GM13976 (cell line): ENCODE measurements around the gene SLC35C1.

Experiments used
- DNase-seq: peaks from one replicate; pipeline ENCODE4 v3.0.0; 2012; ENCODE audit warnings: low spot score
- CTCF ChIP-seq: IDR thresholded peaks from 2 replicates; pipeline ENCODE4 v1.5.1; 2012; ENCODE audit warnings: borderline replicate concordance, mild to moderate bottlenecking; ENCODE audit not compliant: insufficient read depth; ENCODE audit errors: extremely low read depth, missing control alignments, control extremely low read depth
- in situ Hi-C: fragments of 300-500 bp; cut with MboI; formaldehyde crosslinking; loops from one replicate; pipeline ENCODE4 v1.12.0; 2022; ENCODE audit warnings: low sequenced_read_pairs, mixed read lengths, inconsistent platforms; ENCODE audit not compliant: unreplicated experiment

SLC35C1 gene

GRCh38 chr11:45765836-45766235 is 39.1 kb upstream of the SLC35C1 start:
- DNase-seq: no peak
- no peak for TF ChIP-seq CTCF
- in situ Hi-C loops: loop anchor here (25.0 kb wide), 1 partner anchor 404 kb away; no protein-coding TSS in a partner anchor

GRCh38 chr11:45766469-45766868 is 38.5 kb upstream of the SLC35C1 start:
- no peak for TF ChIP-seq CTCF

GRCh38 chr11:45768486-45768885 is 36.5 kb upstream of the SLC35C1 start:
- DNase-seq: no peak
- no peak for TF ChIP-seq CTCF

More at GRCh38 chr11:45766469-45766868, 38.5 kb upstream of the SLC35C1 start:
- DNase-seq: no peak
- in situ Hi-C loops: loop anchor here (25.0 kb wide), 1 partner anchor 404 kb away; no protein-coding TSS in a partner anchor

GRCh38 chr11:45769960-45770359 is 35.0 kb upstream of the SLC35C1 start:
- TF ChIP-seq CTCF: no peak
- DNase-seq: no peak
- in situ Hi-C loops: loop anchor here (25.0 kb wide), 1 partner anchor 408 kb away; no protein-coding TSS in a partner anchor

More at GRCh38 chr11:45768486-45768885, 36.5 kb upstream of the SLC35C1 start:
- in situ Hi-C loops: loop anchor here (25.0 kb wide), 1 partner anchor 406 kb away; no protein-coding TSS in a partner anchor

GRCh38 chr11:45771193-45771565 is 33.8 kb upstream of the SLC35C1 start:
- peak; percentile 89 for TF ChIP-seq CTCF
- in situ Hi-C loops: loop anchor here (25.0 kb wide), 1 partner anchor 409 kb away; no protein-coding TSS in a partner anchor
- DNase-seq: peak; percentile 79

- peak; percentile 94 for DNase-seq
- TF ChIP-seq CTCF: peak; percentile 91
- in situ Hi-C loops: loop anchor here (25.0 kb wide), 1 partner anchor 410 kb away; no protein-coding TSS in a partner anchor
Measured at GRCh38 chr11:45771566-45772448, 33.1 kb upstream of the SLC35C1 start.
